Measurements from ENCODE around the gene STX18.

DNA sequence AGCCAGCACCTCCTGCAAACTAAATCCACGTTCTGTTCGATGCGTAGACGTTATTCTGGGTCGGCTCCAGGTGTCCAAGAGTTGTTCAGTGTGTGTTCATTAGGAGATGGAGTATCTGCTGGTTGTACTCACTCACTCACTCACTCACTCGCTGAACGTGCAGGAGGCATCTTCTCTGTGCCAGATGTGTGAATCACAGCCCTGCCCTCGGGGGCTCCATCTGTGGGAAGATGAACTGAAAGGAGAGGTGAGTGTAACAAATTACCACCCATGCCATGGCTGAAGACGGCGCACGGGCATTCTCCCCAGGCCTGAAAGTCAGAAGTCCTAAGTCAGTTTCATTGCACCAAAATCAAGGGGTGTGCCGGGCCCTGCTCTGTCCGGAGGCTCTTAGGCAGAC, 138.9 kb downstream of the STX18 start:
- TF ChIP-seq, protein P1, sequence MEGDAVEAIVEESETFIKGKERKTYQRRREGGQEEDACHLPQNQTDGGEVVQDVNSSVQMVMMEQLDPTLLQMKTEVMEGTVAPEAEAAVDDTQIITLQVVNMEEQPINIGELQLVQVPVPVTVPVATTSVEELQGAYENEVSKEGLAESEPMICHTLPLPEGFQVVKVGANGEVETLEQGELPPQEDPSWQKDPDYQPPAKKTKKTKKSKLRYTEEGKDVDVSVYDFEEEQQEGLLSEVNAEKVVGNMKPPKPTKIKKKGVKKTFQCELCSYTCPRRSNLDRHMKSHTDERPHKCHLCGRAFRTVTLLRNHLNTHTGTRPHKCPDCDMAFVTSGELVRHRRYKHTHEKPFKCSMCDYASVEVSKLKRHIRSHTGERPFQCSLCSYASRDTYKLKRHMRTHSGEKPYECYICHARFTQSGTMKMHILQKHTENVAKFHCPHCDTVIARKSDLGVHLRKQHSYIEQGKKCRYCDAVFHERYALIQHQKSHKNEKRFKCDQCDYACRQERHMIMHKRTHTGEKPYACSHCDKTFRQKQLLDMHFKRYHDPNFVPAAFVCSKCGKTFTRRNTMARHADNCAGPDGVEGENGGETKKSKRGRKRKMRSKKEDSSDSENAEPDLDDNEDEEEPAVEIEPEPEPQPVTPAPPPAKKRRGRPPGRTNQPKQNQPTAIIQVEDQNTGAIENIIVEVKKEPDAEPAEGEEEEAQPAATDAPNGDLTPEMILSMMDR (IDR thresholded peaks at IDR 0.05; ENCODE audit: extremely low read depth in 1 of 2, insufficient read depth in 1 of 2, low read depth in 1 of 2, low read length in 2 of 2), result no peak
- no peak for TF ChIP-seq MYC (IDR thresholded peaks at IDR 0.05; ENCODE audit: low read depth, low read length)
- no peak for TF ChIP-seq EZH2 (IDR thresholded peaks at IDR 0.05; ENCODE audit: borderline replicate concordance, low read depth, low read length, severe bottlenecking)
- no peak for TF ChIP-seq POLR2A (IDR thresholded peaks at IDR 0.05; ENCODE audit: low read depth, low read length)
- no peak for TF ChIP-seq FOS (IDR thresholded peaks at IDR 0.05; ENCODE audit: borderline replicate concordance, insufficient read depth, low read length)
- TF ChIP-seq POLR2AphosphoS5 (IDR thresholded peaks at IDR 0.05; ENCODE audit: insufficient read depth, low read depth, low read length), result no peak
